ENCODE measurements around the gene GALNT10.

The GALNT10 gene

GRCh38 chr5:154203798-154204578 is 13.5 kb downstream of the GALNT10 start:
- FAIRE-seq, result no peak

GRCh38 chr5:154205441-154206117 is 15.0 kb downstream of the GALNT10 start:
- FAIRE-seq, result no peak

- no peak for FAIRE-seq
Measured at GRCh38 chr5:154206311-154206710, 15.8 kb downstream of the GALNT10 start.

GRCh38 chr5:154207204-154207603 is 16.7 kb downstream of the GALNT10 start:
- FAIRE-seq, result no peak

GRCh38 chr5:154209591-154210081 is 19.1 kb downstream of the GALNT10 start:
- FAIRE-seq, result no peak

- no peak for FAIRE-seq
Measured at GRCh38 chr5:154210163-154210562, 19.6 kb downstream of the GALNT10 start.

GRCh38 chr5:154211641-154212390 is 21.3 kb downstream of the GALNT10 start:
- FAIRE-seq, result no peak

GRCh38 chr5:154213592-154213991 is 23.1 kb downstream of the GALNT10 start:
- no peak for FAIRE-seq

GRCh38 chr5:154214371-154215106 is 24.0 kb downstream of the GALNT10 start:
- FAIRE-seq, result no peak

- no peak for FAIRE-seq
Measured at GRCh38 chr5:154215571-154216325, 25.2 kb downstream of the GALNT10 start.

- FAIRE-seq, result no peak
Measured at GRCh38 chr5:154217462-154217861, 26.9 kb downstream of the GALNT10 start.

GRCh38 chr5:154218786-154219185 is 28.3 kb downstream of the GALNT10 start:
- no peak for FAIRE-seq

GRCh38 chr5:154220625-154221024 is 30.1 kb downstream of the GALNT10 start:
- FAIRE-seq, result no peak

- FAIRE-seq, result no peak
Measured at GRCh38 chr5:154221371-154221896, 30.9 kb downstream of the GALNT10 start.

GRCh38 chr5:154222414-154222813 is 31.9 kb downstream of the GALNT10 start:
- FAIRE-seq, result no peak

GRCh38 chr5:154223320-154223719 is 32.8 kb downstream of the GALNT10 start:
- FAIRE-seq, result no peak

GRCh38 chr5:154227090-154227489 is 36.6 kb downstream of the GALNT10 start:
- no peak for FAIRE-seq

GRCh38 chr5:154228696-154229095 is 38.2 kb downstream of the GALNT10 start:
- FAIRE-seq, result no peak

GRCh38 chr5:154230526-154230925 is 40.0 kb downstream of the GALNT10 start:
- FAIRE-seq, result no peak

GRCh38 chr5:154234551-154234950 is 44.0 kb downstream of the GALNT10 start:
- FAIRE-seq, result no peak

GRCh38 chr5:154236011-154236410 is 45.5 kb downstream of the GALNT10 start:
- FAIRE-seq, result no peak
